K562 (cell line): ENCODE data around the gene RINL. TPM values are rescaled to one million over a fixed set of nuclear protein-coding genes. Genes with fewer than 3 reads are reported as not detected.

ENCODE experiments used
- EP400 ChIP-seq: fragments of 450-650 bp; IDR thresholded peaks from 2 replicates; pipeline ENCODE4 v1.6.1; 2017; ENCODE audit warnings: antibody characterized with exemption, mild to moderate bottlenecking, moderate library complexity
- ESRRB ChIP-seq: fragments of 250-450 bp; sonication (Bioruptor Pico); IDR thresholded peaks from 2 replicates; pipeline ENCODE4 v1.5.0; 2020; ENCODE audit warnings: mild to moderate bottlenecking, moderate library complexity, borderline replicate concordance
- ETV1 ChIP-seq: fragments of 450-650 bp; conservative IDR thresholded peaks from 2 replicates; pipeline ENCODE4 v1.6.1; 2016; ENCODE audit warnings: missing genetic modification characterization, control low read depth, low read depth, missing compliant biosample characterization
- FOXP4 ChIP-seq: sonication (generic); formaldehyde crosslinking; IDR thresholded peaks from 2 replicates; pipeline ENCODE4 v1.8.0; 2022; ENCODE audit warnings: mild to moderate bottlenecking, missing genetic modification reagents, borderline replicate concordance
- HLTF ChIP-seq: fragments of 450-650 bp; IDR thresholded peaks from 2 replicates; pipeline ENCODE4 v1.6.1; 2016
- NR2F6 ChIP-seq: fragments of 450-650 bp; formaldehyde crosslinking; IDR thresholded peaks from 2 replicates; pipeline ENCODE4 v1.4.0; 2020; ENCODE audit warnings: mild to moderate bottlenecking
- SIRT6 ChIP-seq: IDR thresholded peaks from one replicate; pipeline ENCODE4 v1.6.1; 2012; ENCODE audit warnings: low read depth, mild to moderate bottlenecking, control low read depth, inconsistent platforms, low read length, moderate library complexity
- ZBTB7A ChIP-seq: IDR thresholded peaks from 2 replicates; pipeline ENCODE4 v1.6.1; 2011; ENCODE audit warnings: low read depth, mild to moderate bottlenecking, low read length, moderate library complexity, borderline replicate concordance; ENCODE audit not compliant: control insufficient read depth
- ZKSCAN8 ChIP-seq: fragments of 200-800 bp; sonication (Bioruptor generic); IDR thresholded peaks from 2 replicates; pipeline ENCODE4 v1.6.1; 2016; ENCODE audit warnings: missing genetic modification characterization, missing compliant biosample characterization
- ZNF584 ChIP-seq: fragments of 200-800 bp; sonication (Bioruptor generic); IDR thresholded peaks from 2 replicates; pipeline ENCODE4 v1.6.1; 2016; ENCODE audit warnings: low read depth, mild to moderate bottlenecking, missing genetic modification characterization, missing compliant biosample characterization
- polyA plus RNA-seq, 8 experiments: library from polyadenylated mRNA; depleted of rRNA in 4 of 8; stranded (reverse) in 5 of 8; unstranded in 3 of 8; fragments of >200 nt; fragmentation: Nextera tagmentation in 2 of 8; fragmentation: Illumina TruSeq in 1 of 8; extraction: Ambion mirVana in 2 of 8; extraction: Trizol in 1 of 8; gene quantifications; 2 replicates each; pipeline versions ENCODE4 v1.2.1 to v1.2.3, GENCODE V29; 2011 to 2014; ENCODE audit warnings: inconsistent platforms in 1 of 8, missing spikeins in 1 of 8
- total RNA-seq, 7 experiments: library from RNA; depleted of rRNA in 6 of 7; stranded (reverse); fragments of >200 nt in 6 of 7; fragmentation: Illumina TruSeq in 2 of 7; extraction: Trizol in 2 of 7; gene quantifications; 2 replicates each; pipeline versions ENCODE4 v1.2.1 to v1.2.3, GENCODE V29; 2011 to 2021; ENCODE audit warnings: low replicate concordance in 1 of 7
- TF ChIP-seq, protein P1 (sequence below): fragments of 450-650 bp; IDR thresholded peaks from 2 replicates; pipeline ENCODE4 v1.6.1; 2018; ENCODE audit warnings: mild to moderate bottlenecking, low read depth; ENCODE audit not compliant: partially characterized antibody

RINL gene
- total and polyA plus RNA-seq, 9 of the 15 experiments (the other 6 are each of a cell fraction or from before 2014, with no cell fraction given), result 0.82 to 10.9 (median 4.9) TPM

DNA sequence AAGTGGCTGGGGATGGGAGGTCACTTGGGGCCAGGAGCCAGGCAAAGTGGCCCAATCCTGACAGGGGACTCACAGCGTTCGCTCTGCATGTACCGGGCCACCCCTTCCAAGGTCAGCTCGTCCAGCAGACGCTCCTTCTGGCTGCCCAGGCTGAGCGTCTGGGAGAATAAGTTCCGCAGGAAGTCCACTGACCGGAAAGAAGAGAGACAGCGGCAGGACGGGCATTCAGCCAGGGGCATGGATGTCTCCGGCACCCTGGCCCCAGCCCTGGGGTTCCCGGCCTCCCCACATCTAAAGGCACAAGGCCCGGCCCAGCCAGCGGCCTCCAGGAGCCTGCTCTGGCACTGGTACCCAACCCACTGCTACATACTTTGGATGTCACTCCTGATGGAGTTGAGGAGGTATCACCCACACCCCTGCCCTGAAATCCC is 15.3 kb upstream of the RINL start (continued):
- TF ChIP-seq, protein P1, sequence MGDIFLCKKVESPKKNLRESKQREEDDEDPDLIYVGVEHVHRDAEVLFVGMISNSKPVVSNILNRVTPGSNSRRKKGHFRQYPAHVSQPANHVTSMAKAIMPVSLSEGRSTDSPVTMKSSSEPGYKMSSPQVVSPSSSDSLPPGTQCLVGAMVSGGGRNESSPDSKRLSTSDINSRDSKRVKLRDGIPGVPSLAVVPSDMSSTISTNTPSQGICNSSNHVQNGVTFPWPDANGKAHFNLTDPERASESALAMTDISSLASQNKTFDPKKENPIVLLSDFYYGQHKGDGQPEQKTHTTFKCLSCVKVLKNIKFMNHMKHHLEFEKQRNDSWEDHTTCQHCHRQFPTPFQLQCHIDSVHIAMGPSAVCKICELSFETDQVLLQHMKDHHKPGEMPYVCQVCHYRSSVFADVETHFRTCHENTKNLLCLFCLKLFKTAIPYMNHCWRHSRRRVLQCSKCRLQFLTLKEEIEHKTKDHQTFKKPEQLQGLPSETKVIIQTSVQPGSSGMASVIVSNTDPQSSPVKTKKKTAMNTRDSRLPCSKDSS, result no peak
- no peak for TF ChIP-seq FOXP4 (CRISPR knock-in tag)
- no peak for TF ChIP-seq HLTF
- no peak for TF ChIP-seq ZKSCAN8 (CRISPR knock-in tag)
- TF ChIP-seq ESRRB (CRISPR knock-in tag), result no peak
- TF ChIP-seq ZNF584 (CRISPR knock-in tag), result no peak
- TF ChIP-seq EP400, result no peak
- TF ChIP-seq SIRT6, result no peak
- TF ChIP-seq ETV1 (tag), result no peak
- no peak for TF ChIP-seq ZBTB7A
- no peak for TF ChIP-seq NR2F6
